Activated T-helper 1 cell treated with anti-CD3 and anti-CD28 coated beads, Interleukin-2, amount 50 U/mL, for 16 hours (primary cell): ENCODE data around the gene TFEB.

ENCODE experiments used
- DNase-seq, 2 donors: peaks; one replicate each; pipeline ENCODE4 v3.0.0-alpha.2; 2020; ENCODE audit warnings: low read depth in 1 of 2, low spot score in 1 of 2

TFEB gene

DNA sequence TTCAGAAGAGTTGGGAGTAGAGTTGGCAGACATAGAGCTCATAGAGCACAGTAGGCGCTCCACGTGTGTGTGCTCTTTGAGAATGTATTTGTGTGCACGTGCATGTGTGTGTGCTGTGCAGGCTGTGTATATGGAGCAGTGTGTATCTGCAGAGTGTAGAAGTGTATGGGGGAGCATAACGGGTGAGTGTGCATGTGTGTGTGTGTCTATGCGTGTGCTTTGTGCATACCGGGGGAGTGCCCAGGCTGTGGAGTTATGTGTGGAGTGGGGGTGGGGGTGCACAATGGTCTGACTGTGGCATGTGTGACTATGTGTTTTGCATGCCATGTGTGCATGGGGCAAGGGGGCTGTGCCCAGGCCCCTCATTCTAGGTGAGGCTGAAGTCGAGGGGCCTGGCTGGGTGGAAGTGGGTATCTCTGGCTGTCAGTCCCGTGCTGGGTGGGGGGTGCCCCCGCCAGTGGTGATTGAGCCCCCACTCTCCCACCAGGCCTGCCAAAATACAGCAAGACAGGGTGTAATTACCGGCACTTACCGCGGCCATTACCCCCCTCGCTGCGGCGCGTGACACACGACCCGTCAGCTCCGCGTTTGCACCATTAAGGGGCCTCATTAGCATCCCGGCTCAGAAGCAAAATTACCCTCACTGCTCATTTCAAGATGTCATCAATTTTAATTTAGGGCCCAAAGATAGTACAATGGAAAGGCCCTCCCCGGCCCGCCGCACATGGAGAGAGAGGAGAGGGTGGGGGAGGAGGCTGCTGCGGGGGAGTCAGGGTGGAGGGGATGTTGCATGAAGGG, 58.1 kb downstream of the TFEB start:
- no peak for DNase-seq

DNA sequence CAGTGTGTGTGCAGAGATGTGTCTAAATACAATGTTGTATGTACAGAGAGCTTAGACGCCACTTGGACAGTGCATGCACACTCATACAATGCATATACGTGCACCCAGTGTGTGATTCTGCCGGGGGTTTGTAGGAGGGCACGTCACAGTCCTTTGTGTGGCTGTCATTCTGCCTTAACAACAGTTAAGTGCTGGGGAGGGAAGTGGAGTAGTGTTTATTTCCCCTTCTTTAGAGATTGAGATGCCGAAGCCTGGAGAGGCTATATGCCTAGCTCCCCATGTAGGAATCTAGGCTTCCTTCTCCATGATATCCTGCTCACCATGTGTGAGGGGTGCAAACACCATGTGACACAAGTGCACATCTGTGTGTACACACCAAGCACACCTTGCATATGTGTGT, 59.0 kb downstream of the TFEB start:
- no peak for DNase-seq

DNA sequence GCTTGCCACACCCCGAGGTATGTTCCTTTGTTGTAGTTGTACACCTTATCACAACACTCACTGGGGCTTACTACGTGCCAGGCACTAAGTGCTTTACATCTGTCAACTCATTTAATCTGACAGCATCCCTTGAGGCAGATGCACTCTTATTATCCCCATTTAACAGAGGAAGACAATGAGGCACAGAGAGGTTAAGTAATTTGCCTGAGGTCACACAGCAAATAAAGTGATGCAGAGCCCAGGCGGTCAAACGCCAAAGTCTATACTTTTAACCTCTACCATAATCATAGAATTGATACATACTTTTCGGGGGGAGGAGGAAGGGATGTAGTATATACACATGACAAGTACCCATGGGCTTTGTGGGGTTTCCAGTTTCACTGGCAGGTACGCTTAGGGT, 59.4 kb downstream of the TFEB start:
- DNase-seq: no peak

DNA sequence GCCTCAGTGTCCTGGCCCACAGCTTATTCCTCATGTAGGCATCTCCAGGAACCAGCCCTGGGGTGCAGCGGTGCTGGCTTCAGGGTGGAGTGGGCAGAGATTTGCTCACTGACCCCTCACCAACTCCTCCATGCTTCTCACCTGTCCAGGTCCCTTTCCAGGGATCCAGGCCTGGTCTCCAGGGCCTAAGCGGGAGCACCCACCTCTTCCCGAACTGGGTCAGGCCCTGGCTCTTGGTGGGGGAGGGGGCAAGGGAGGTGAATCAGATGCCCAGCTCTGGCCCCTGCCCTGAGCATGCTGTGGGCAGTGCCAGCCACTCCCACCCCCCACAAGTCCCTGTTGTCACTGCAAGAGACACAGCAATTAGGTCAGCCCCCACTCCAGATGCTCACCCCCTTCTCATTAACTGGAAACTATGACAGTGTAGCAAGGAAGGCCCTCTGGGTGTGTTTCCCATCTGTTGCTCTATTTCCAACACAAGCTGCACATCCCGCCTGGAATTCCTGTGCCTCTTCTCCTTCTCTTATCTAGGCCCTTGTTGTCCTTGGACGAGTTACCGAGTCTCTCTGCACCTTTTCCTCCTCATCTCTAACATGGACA, 60.1 kb downstream of the TFEB start:
- no peak for DNase-seq

DNA sequence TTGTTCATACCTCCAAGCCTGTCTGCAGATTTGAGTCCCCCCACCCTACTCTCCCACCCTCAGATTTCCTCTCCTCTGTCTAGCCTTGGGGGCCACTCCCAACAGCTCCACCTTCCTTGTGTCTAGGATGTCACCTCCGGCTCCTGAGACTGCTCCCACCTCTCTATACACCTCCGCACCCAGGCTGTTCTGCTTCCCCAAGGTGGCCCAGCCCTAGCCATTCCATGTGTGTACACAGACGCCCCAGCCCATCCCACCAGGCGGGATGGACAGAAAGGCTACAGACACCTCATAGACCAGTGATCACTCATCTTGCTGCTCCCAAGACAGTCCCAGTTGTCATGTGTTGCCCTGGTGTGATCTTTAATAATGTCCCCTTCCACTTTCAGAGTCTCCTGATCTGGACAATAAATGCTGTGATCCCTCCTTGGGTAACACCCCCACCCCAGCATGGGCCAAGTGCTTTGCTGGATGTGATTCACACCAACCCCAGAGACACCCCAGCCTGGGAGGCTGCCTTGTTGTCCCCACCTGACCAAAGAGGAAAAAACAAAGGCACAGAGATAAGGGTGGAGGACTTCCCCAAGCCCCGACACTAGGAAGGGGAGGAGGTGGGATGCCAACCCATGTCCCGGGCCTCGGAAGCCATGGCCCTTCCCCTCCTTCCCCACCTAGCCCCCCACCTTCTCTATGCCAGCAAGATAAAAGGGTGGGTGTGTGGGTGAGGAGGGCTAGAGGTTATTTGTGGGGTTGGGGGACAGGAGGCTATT, 61.0 kb downstream of the TFEB start:
- no peak for DNase-seq

DNA sequence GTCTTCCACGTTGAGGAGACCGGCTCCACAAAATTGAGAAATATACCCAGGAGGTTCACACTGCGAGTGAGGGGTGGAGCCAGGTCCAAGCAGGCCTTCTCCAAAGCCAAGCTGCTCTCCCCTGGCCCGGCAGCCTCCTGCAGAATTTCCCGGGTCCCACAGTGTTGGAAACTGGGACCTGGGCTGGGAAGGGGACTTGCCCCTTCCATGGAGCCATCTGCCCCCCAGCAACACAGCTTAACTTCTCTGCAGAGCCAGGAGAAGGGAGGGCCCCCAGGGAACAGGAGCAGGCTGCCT, 61.8 kb downstream of the TFEB start:
- DNase-seq: no peak

DNA sequence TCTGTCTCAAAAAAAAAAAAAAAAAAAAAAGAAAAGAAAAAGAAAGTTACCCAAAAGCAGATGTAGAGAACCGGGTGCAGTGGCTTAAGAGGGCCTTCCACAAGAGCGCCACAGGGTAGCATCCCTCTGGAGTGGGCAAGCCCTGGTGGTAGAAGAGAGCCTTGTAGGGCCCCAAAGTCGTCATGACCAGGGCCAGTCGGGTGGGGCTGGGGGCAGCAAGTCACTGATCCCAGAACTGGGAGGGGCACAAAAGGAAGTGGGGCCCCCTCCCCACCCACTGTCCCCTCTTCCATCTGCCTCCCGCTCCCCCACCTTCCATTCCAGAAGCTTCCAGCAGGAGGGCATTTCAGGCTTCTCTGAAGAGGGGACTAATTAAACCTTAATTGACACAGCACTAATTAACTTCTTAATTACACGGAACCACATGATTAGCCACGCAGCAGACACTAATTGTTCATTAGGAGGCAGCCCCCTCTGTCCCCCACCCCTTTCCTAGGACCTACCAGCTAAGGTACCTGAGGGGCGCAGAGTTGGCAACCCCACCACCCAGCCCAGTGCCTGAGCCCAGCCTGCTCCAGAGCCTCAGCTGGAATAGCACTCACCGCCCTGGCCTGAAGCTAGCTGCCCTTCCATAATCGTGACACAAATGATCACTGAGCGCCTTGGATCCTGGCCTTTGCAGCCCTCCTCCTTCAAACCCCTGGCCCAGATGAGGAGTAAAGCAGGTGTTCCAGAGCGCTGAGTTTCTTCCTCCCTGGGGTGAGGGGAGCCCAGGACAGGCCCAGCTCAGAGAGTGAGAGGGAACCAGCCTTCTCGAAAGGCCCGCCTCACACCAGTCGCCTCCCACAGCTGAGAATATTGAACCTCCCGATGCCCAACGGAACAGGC, 62.3 kb downstream of the TFEB start:
- DNase-seq: no peak

DNA sequence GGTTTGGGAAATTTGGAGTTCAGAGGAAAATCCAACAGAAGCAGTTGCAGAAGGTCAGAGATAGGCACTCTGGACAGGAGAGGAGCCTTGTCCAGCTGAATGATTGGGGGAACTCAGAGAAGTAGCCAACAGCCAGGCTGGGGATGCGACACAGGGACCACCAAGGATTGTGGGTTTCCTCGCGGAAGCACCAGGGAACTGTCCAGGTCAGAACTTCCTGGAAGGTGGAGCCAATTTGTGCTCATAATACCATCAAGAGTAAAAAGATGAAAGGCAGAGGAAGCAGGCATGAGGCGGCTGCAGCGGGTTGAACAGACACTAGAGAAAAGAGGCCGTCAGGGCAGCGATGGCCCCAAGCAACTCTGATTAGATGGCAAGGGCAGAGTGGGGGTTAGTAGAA, 63.4 kb downstream of the TFEB start:
- DNase-seq: no peak

DNA sequence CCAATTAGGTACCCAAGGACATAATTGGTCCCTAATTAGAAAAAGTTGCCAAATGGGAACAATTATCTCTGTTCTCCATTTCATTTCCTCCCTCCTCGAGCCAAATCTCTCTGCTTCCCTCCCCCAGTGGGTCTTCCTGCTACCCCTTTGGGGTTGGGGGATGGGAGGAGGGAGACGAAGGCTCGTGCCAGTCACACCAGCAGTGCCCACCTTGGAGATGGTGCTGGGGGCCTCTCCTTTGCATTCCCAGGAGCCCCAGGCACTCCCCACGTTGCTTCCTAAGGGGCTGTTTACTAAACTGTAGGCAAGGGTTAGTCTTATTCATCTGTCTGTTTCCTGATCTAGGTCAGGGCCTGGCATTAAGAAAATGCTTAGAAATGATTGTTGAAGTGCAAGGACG, 64.0 kb downstream of the TFEB start:
- DNase-seq: no peak

DNA sequence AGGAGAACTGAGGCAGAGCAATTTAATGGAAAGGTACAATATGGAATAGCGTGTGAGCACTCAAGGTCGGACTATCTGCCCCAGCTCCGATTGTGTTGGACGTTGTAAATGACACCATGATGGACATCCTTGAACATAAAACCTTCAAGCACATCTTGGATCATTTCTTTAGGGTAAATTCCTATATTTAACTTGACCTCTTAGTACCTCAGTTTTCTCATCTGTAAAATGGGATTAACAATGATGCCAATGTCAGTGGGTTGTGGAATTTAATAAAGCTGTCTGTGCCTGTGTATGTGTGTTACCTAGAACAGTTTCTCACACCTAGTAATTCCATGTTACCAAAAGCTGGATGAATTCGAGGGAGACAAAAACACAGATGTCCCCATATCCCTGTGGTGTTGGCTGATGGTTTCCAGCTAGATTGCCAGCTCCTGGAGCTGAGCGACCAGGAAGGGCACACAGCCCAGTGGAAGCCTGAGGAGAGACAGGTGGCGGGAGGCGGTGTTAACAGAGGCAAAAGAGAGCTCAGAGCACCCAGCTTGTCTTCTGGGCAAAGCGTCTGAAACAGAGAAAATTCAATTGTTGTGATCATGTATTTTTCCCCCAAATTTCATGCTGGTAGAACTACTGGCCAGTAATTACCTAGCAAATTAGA, 64.6 kb downstream of the TFEB start:
- no peak for DNase-seq

DNA sequence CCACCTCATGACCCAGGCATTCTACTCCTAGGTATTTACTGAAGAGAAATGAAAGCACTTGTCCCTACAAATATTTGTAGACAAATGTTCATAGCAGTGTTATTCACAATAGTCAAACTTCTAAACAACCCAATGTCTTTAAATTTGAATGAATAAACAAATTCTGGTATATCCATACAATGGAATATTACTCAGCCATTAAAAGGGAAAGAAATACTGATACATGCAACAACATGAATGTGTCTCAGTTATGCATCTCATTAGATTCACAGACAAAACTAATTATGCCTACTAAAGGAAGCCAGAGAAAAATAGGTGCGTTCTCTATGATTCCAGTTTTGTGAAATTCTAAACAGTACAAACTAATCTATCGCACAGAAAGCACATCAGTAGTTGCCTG, 66.4 kb downstream of the TFEB start:
- no peak for DNase-seq

DNA sequence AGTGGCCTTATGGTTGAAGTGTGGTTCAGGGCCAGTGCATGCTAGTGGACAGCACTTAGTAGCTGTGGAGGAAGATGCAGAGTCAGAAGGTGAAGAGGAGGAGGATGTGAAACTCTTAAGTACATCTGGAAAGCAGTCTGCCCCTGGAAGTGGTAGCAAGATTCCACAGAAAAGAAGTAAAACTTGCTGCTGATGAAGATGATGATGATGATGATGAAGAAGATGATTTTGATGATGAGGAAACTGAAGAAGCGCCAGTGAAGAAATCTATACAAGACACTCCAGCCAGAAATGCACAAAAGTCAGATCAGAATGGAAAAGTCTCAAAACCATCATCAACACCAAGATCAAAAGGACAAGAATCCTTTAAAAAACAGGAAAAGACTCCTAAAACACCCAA, 68.2 kb downstream of the TFEB start:
- DNase-seq: no peak

DNA sequence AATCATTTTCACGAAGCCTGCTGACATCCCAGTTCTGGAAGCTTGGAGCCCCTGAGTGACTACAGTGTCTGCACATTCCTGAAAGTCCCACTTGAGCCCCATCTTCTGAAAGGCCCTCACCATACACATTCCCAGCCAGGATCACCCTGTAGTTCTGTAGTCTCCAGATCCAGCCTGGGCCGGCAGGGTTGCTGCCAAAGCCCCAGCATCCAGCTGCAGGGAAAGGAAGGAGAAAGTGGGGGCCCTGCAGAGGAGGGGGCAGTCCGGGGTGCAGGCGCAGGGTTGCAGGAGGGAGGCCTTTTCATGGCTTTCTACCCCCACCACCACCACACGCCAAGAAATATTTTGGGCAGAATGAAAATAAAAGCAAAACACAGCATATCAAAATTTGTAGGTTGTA, 71.1 kb downstream of the TFEB start:
- DNase-seq: no peak

DNA sequence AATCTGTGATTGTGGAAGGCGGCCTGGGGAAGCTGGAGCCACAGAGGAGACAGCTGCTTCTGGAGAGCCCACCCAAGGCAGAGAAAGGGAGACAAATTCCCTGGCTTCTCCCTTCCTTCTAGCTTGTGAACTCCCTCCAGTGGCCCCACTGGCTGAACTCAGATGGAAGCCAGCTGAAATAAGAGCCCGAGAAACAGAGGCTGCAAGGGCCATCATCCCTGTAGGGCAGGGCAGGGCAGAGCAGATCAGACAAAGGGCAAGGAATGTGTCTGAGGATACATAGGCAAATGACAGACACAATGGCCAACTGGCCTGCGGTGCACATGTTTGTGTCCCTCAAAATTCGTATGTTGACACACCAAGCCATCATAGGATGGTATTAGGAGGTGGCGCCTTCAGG, 71.8 kb downstream of the TFEB start:
- DNase-seq: no peak

DNA sequence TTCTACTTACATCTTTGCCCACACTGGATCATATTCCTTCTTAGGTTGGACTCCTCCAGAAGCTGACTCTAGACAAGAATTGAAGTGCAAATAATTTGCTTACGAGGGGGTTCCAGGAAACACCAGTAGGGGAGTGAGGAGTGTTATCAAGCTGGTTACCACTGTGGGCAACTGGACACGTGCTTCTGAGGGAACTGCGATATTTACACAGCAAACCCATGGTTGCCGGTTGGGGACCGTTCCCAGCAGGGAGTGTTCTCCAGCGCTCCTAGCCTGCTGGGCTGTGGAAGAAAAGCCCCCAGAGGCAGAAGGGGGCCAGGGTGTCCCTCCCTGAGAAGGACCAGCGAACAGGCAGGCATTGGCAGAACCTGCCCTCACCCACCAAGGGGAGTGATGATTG, 75.5 kb downstream of the TFEB start:
- DNase-seq: no peak

DNA sequence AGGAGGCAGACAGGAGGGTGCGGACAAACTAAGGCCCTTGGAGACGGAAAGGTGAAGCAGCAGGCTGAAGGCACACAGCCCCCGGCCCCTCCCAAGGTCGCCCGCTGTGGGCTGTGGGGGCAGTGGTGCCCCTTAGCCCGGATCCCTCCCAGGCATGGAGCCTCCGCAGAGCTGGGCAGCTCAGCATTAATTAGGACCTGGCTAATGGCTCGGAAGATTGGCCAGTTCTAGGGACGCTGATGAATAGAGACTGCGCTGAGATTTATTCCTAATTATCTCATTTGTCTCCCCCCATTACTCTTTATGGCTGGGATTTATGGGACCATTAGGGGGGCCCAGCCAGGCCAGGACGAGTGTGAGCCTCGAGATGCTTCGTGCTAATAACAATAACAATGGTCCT, 76.8 kb downstream of the TFEB start:
- no peak for DNase-seq

DNA sequence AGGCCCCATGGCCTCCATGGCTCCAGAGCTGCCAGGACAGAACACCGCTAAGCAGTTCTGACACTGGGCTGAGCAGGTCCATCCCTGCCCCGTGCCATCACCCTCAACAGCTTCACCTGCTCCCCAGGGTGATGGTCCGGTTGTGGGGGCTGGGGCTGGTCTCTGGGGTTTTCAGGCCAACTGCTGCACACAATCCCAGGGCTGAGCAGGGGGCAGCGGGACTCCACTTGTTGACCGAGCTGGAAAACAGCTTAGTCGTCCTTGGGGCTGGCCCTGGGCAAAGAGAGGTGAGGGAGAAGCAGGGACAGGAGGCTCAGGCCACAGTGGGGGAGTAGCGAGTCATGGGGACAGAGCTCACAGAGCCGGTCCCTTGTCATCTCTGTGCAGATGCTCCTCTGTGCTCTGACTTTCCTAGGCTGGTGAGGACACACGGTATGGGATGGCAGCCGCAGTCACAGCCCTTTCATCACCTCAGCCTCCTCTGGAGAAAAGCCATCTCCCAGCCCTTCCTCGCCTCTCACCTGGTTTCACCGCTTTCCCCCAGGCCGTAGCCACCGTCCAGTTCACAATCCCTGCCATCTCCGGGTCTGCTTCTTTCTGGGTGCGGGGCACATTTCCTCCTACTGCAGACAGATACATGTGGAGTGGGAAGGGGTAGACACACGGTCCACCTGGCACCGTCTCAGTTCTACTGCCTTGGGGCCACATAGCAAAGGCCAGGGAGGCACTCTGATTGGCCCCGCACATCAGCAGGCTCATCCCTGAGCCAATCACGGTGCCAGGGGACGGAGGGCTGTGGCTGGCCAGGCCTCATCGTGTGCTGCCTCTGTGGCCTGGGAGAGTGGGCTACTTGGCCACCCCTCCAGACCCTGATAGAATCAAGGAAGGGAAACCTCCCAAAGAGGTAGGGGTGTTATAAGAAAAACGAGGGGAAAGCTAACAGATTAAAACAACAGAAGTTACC, 78.0 kb downstream of the TFEB start:
- no peak for DNase-seq

DNA sequence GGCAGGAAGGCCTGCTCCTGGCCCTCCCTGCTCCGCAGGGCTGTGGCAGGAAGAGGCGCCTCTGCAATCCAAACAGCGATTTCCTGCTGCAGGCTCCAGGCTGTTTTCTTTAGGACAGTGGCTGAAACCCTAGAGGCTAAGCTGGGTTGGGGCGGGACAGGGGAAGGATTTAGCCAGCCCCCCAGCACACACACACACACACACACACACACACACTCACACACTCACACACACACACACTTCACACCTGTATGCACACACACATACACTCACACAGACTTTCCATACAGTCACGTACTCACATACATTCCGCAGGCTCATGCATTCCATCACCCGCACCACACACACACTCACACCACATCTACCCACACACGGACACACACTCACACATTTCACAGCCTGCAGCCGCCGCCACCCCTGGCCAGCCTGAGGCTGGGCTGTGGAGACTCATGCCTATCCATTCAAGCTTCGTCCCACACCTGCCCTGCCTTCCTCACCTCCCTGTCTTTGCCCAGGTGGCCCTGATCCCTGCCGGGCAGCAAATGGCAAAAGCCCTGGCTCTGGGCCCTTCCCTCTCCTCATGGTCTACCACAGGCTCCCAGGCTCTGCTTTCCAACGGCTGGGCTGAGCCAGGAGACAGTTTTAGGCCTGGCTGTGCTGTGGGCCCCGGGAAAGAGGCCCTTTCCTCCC, 79.3 kb downstream of the TFEB start:
- DNase-seq: no peak

DNA sequence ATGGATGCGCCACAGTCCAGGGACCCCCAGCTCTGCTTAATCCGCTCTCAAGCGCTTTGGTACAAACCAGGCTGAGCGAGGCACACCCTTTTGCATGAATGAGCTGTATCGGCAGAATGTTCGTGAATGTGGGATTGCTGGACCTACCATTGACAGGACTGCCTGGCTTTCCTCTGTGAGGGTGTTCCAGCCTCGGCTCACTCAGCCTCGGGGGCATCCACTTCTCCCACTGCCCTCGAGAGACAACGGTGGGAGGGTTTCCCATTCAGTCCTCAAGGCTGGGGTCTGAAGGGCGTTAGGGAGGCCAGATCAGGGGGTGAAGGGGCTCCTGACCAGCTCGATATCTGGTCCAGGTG, 79.8 kb downstream of the TFEB start:
- DNase-seq: no peak
